SK-N-SH (cell line): Measurements from ENCODE around the gene PSMB1. TPM values are rescaled to one million over a fixed set of nuclear protein-coding genes. Genes with fewer than 3 reads are reported as not detected.

Experiments
- CTCF ChIA-PET: fragments of 300-600, 350-600 bp; formaldehyde crosslinking; extraction: SDS; loops from one replicate; lab custom pipeline; 2021; lab: Yijun Ruan, JAX
- POLR2A ChIA-PET: fragments of 350-600 bp; sonication (Branson Sonifier 250); formaldehyde crosslinking; extraction: SDS; loops from one replicate; lab custom pipeline; 2020; ENCODE audit warnings: antibody characterized with exemption, inconsistent platforms; lab: Yijun Ruan, JAX
- DNase-seq: peaks from one replicate; pipeline ENCODE4 v3.0.0; 2012
- H2AFZ ChIP-seq: fragments of 200-600 bp; sonication (generic); 2 replicates; pipeline ENCODE4 v1.8.1; 2016; ENCODE audit warnings: antibody characterized with exemption, mild to moderate bottlenecking, low read depth
- H3F3A ChIP-seq: fragments of 200-600 bp; sonication (generic); replicated peaks from 2 replicates; pipeline ENCODE3; 2016; ENCODE audit warnings: antibody characterized with exemption, mild to moderate bottlenecking; ENCODE audit not compliant: insufficient read depth
- H3K27ac ChIP-seq, 2 experiments: fragments of 200-500 bp in 1 of 2; fragments of 200-600 bp in 1 of 2; sonication (Bioruptor generic) in 1 of 2; sonication (generic), shearing (Covaris generic) in 1 of 2; 2 replicates each; pipeline versions ENCODE4 v1.5.1 to v1.6.1; 2014 to 2016; ENCODE audit warnings: low read depth in 2 of 2, inconsistent platforms in 1 of 2, low read length in 1 of 2, mild to moderate bottlenecking in 1 of 2, mixed read lengths in 1 of 2
- H3K27me3 ChIP-seq: fragments of 200-600 bp; sonication (generic), shearing (Covaris generic); 2 replicates; pipeline ENCODE4 v1.6.1; 2016; ENCODE audit warnings: mixed run types; ENCODE audit not compliant: insufficient read depth
- H3K36me3 ChIP-seq, 2 experiments: fragments of 200-500 bp in 1 of 2; fragments of 200-600 bp in 1 of 2; sonication (Bioruptor generic) in 1 of 2; sonication (generic) in 1 of 2; replicated peaks in 1 of 2; 2 replicates each; pipeline versions ENCODE3 to v1.5.1; 2014 to 2016; ENCODE audit warnings: low read length in 1 of 2, mild to moderate bottlenecking in 1 of 2; ENCODE audit not compliant: insufficient read depth in 2 of 2, control insufficient read depth in 1 of 2
- H3K4me1 ChIP-seq, 2 experiments: fragments of 200-500 bp in 1 of 2; fragments of 200-600 bp in 1 of 2; sonication (Bioruptor generic) in 1 of 2; sonication (generic), shearing (Covaris generic) in 1 of 2; 2 replicates each; pipeline versions ENCODE4 v1.5.1 to v1.6.1; 2014 to 2016; ENCODE audit warnings: low read depth in 1 of 2, low read length in 1 of 2, mixed run types in 1 of 2; ENCODE audit not compliant: insufficient read depth in 2 of 2, control insufficient read depth in 1 of 2
- H3K4me2 ChIP-seq: fragments of 200-600 bp; sonication (generic), shearing (Covaris generic); 2 replicates; pipeline ENCODE4 v1.6.1; 2017; ENCODE audit warnings: mixed run types
- H3K4me3 ChIP-seq, 2 experiments: fragments of 200-500 bp in 1 of 2; fragments of 200-600 bp in 1 of 2; sonication (Bioruptor generic) in 1 of 2; sonication (generic), shearing (Covaris generic) in 1 of 2; 2 replicates each; pipeline versions ENCODE4 v1.5.1 to v1.8.1; 2014 to 2016; ENCODE audit warnings: low read depth in 2 of 2, inconsistent platforms in 1 of 2, low read length in 1 of 2, mild to moderate bottlenecking in 1 of 2, mixed read lengths in 1 of 2, moderate library complexity in 1 of 2
- H3K79me2 ChIP-seq: fragments of 200-600 bp; sonication (generic); 2 replicates; pipeline ENCODE4 v1.8.1; 2017; ENCODE audit warnings: mild to moderate bottlenecking; ENCODE audit not compliant: insufficient read depth
- H3K9ac ChIP-seq: fragments of 200-600 bp; sonication (generic); 2 replicates; pipeline ENCODE4 v1.6.1; 2017; ENCODE audit warnings: mixed run types
- H3K9me2 ChIP-seq: fragments of 200-600 bp; sonication (generic); 2 replicates; pipeline ENCODE4 v1.6.1; 2017; ENCODE audit warnings: mixed run types
- H3K9me3 ChIP-seq: fragments of 200-600 bp; sonication (generic); 2 replicates; pipeline ENCODE4 v1.6.1; 2017; ENCODE audit warnings: mixed run types, mild to moderate bottlenecking, moderate library complexity
- H4K20me1 ChIP-seq: fragments of 200-600 bp; sonication (generic); 2 replicates; pipeline ENCODE4 v1.6.1; 2017; ENCODE audit warnings: mild to moderate bottlenecking, mixed run types; ENCODE audit not compliant: insufficient read depth
- CHD2 ChIP-seq: fragments of 150-350 bp; IDR thresholded peaks from 2 replicates; pipeline ENCODE4 v1.6.1; 2018; ENCODE audit warnings: low read length; ENCODE audit not compliant: partially characterized antibody
- ELF1 ChIP-seq: IDR thresholded peaks from 2 replicates; pipeline ENCODE4 v1.4.0; 2012
- EP300 ChIP-seq, 2 experiments: IDR thresholded peaks; 2 replicates each; pipeline versions ENCODE4 v1.4.0 to v1.6.1; 2012; ENCODE audit warnings: borderline replicate concordance in 1 of 2, low read depth in 1 of 2, low read length in 1 of 2
- FOXJ3 ChIP-seq: sonication (generic); formaldehyde crosslinking; IDR thresholded peaks from 2 replicates; pipeline ENCODE4 v1.5.1; 2020; ENCODE audit warnings: mild to moderate bottlenecking, missing genetic modification reagents
- FOXM1 ChIP-seq: IDR thresholded peaks from 2 replicates; pipeline ENCODE4 v1.4.0; 2012; ENCODE audit warnings: low read depth, mild to moderate bottlenecking
- GATA2 ChIP-seq: sonication (generic); formaldehyde crosslinking; IDR thresholded peaks from 2 replicates; pipeline ENCODE4 v1.5.0; 2020; ENCODE audit warnings: mild to moderate bottlenecking, missing genetic modification reagents
- JUND ChIP-seq: IDR thresholded peaks from 2 replicates; pipeline ENCODE4 v1.4.0; 2012
- MEF2A ChIP-seq: IDR thresholded peaks from 2 replicates; pipeline ENCODE4 v1.4.0; 2012; ENCODE audit warnings: low read depth, borderline replicate concordance
- MXI1 ChIP-seq: IDR thresholded peaks from 2 replicates; pipeline ENCODE4 v1.6.1; 2012; ENCODE audit warnings: mild to moderate bottlenecking, low read depth, low read length, improper control_type of control experiment
- NFIC ChIP-seq: IDR thresholded peaks from 2 replicates; pipeline ENCODE4 v1.4.0; 2012; ENCODE audit warnings: borderline replicate concordance
- NRF1 ChIP-seq: IDR thresholded peaks from 2 replicates; pipeline ENCODE4 v1.6.1; 2012; ENCODE audit warnings: low read depth, mild to moderate bottlenecking, low read length
- POLR2AphosphoS5 ChIP-seq: IDR thresholded peaks from 2 replicates; pipeline ENCODE4 v1.6.1; 2012; ENCODE audit warnings: low read depth, low read length
- RAD21 ChIP-seq: IDR thresholded peaks from 2 replicates; pipeline ENCODE4 v1.6.1; 2012; ENCODE audit warnings: mild to moderate bottlenecking, low read length
- RXRA ChIP-seq: IDR thresholded peaks from 2 replicates; pipeline ENCODE4 v1.4.0; 2012; ENCODE audit warnings: low read depth, mild to moderate bottlenecking, borderline replicate concordance
- TAF1 ChIP-seq: IDR thresholded peaks from 2 replicates; pipeline ENCODE4 v1.6.1; 2012; ENCODE audit warnings: low read depth, mild to moderate bottlenecking, low read length, moderate library complexity, borderline replicate concordance
- TCF12 ChIP-seq: IDR thresholded peaks from 2 replicates; pipeline ENCODE4 v1.4.0; 2012
- TEAD4 ChIP-seq: IDR thresholded peaks from 2 replicates; pipeline ENCODE4 v1.4.0; 2012; ENCODE audit warnings: mild to moderate bottlenecking, borderline replicate concordance; ENCODE audit not compliant: insufficient read depth
- YY1 ChIP-seq: IDR thresholded peaks from 2 replicates; pipeline ENCODE4 v1.4.0; 2012; ENCODE audit warnings: low read depth, mild to moderate bottlenecking
- WGBS: methylation state at CpG from one replicate; pipeline ENCODE4 v1.1.6; 2017; ENCODE audit warnings: low lambda C conversion rate; 5-methylcytosine and 5-hydroxymethylcytosine counted together
- polyA plus RNA-seq, 3 experiments: library from polyadenylated mRNA; depleted of rRNA; stranded (reverse); fragments of >200 nt; gene quantifications; 2 replicates each; pipeline ENCODE4 v1.2.3, GENCODE V29; 2012
- TF ChIP-seq, protein P1 (sequence below): IDR thresholded peaks from 2 replicates; pipeline ENCODE4 v1.6.1; 2012; ENCODE audit warnings: mild to moderate bottlenecking, low read depth, low read length, moderate library complexity
- TF ChIP-seq, protein P2 (sequence below): fragments of 200-600 bp; sonication (generic); IDR thresholded peaks from 2 replicates; pipeline ENCODE4 v1.6.1; 2017; ENCODE audit warnings: antibody characterized with exemption, mild to moderate bottlenecking, moderate library complexity
- TF ChIP-seq, protein P3 (sequence below): IDR thresholded peaks from 2 replicates; pipeline ENCODE4 v1.4.0; 2012; ENCODE audit warnings: low read depth
- TF ChIP-seq, protein P4 (sequence below): IDR thresholded peaks from 2 replicates; pipeline ENCODE4; 2012
- TF ChIP-seq, protein P5 (sequence below): fragments of 150-350 bp; IDR thresholded peaks from 2 replicates; pipeline ENCODE4 v1.6.1; 2016; ENCODE audit warnings: mild to moderate bottlenecking, low read depth, low read length
- TF ChIP-seq, protein P6 (sequence below): fragments of 150-350 bp; IDR thresholded peaks from 2 replicates; pipeline ENCODE4 v1.6.1; 2017; ENCODE audit warnings: antibody characterized with exemption, low read length, low read depth, borderline replicate concordance

PSMB1 gene
- polyA plus RNA-seq, 1 of the 3 experiments (the other 2 are of a cell fraction), result 588 TPM

DNA sequence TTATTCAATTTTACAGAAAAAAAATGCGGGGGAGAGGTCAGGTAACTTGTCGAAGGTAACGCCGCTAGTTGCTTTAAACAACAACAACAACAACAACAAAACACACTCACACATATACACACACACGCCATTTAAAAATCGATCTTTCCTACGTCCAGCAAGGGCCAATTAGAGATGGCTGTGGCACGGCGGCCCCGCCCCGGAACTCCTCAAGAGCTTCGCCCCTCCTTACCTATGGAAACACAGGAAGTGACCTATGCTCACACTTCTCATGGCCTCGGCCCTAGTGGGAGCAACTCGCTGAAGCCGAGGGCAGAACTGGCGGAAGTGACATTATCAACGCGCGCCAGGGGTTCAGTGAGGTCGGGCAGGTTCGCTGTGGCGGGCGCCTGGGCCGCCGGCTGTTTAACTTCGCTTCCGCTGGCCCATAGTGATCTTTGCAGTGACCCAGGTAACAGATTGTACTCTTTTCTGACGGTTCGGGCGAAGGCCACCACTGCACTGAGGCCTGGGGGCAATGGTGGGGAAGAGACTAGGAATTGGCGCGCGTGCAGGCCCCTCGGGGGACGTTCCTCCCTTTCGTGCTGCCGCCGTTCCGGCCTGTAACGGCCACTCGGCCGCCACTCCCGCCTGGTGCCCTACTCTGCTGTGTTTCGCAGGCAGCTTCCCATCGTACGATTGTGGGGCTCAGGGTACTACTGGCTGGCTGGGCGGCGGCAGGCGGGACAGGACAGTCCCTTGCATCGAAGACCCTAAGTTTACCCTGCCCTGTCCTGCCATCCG is 1.1 kb upstream of the PSMB1 start, which contains the start of gene TBP:
Gene TBP, plus strand, starts transcription at position 357 of the 783 bp plus-strand sequence. CDS start 2,661 bp downstream, outside the sequence.
- POLR2A ChIA-PET, result interaction anchor here (0.6 to 1.3 kb wide), 5 partner anchors 8 to 804 kb away, joined by 3 to 10 read pairs (median 4); partner anchors contain the start of genes ERMARD and PDCD2
- H2AFZ ChIP-seq, result peak within 1 kb of the TSS; percentile 89
- no peaks in the 10 kb centered on the region for H3K9me3 ChIP-seq
- peak within 1 kb of the TSS; percentile 91 for H3K4me2 ChIP-seq
- H3K9ac ChIP-seq, result peak within 1 kb of the TSS; percentile 90
- H3K79me2 ChIP-seq, result peaks cover 90% of the 10 kb centered on the region
- no peaks in the 10 kb centered on the region for H3K9me2 ChIP-seq
- CTCF ChIA-PET, result interaction anchor here (1.2 to 1.5 kb wide), 2 partner anchors 723 to 763 kb away, joined by 4 to 5 read pairs; no protein-coding TSS in a partner anchor
- H4K20me1 ChIP-seq, result peaks cover 35% of the 10 kb centered on the region
- H3K4me1 ChIP-seq, result peaks cover 19 to 23% of the 10 kb centered on the region in 2 experiments; a peak in 3 of 4 replicates
- peak within 1 kb of the TSS; percentile 77 to 92 for H3K27ac ChIP-seq
- DNase-seq, result peak; percentile 91
- H3K27me3 ChIP-seq, result no peaks in the 10 kb centered on the region
- peaks cover 22 to 33% of the 10 kb centered on the region in 2 experiments for H3K36me3 ChIP-seq
- under 1% methylated on average over 19 of the region's 51 CpGs for whole genome bisulfite sequencing
- H3K4me3 ChIP-seq, result peak within 1 kb of the TSS; percentile 89 to 100
- H3F3A ChIP-seq, result peaks cover 5% of the 10 kb centered on the region
- no peak for TF ChIP-seq JUND
- TF ChIP-seq FOXM1, result no peak
- TF ChIP-seq CHD2, result peak; percentile 95
- TF ChIP-seq, protein P1, sequence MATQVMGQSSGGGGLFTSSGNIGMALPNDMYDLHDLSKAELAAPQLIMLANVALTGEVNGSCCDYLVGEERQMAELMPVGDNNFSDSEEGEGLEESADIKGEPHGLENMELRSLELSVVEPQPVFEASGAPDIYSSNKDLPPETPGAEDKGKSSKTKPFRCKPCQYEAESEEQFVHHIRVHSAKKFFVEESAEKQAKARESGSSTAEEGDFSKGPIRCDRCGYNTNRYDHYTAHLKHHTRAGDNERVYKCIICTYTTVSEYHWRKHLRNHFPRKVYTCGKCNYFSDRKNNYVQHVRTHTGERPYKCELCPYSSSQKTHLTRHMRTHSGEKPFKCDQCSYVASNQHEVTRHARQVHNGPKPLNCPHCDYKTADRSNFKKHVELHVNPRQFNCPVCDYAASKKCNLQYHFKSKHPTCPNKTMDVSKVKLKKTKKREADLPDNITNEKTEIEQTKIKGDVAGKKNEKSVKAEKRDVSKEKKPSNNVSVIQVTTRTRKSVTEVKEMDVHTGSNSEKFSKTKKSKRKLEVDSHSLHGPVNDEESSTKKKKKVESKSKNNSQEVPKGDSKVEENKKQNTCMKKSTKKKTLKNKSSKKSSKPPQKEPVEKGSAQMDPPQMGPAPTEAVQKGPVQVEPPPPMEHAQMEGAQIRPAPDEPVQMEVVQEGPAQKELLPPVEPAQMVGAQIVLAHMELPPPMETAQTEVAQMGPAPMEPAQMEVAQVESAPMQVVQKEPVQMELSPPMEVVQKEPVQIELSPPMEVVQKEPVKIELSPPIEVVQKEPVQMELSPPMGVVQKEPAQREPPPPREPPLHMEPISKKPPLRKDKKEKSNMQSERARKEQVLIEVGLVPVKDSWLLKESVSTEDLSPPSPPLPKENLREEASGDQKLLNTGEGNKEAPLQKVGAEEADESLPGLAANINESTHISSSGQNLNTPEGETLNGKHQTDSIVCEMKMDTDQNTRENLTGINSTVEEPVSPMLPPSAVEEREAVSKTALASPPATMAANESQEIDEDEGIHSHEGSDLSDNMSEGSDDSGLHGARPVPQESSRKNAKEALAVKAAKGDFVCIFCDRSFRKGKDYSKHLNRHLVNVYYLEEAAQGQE, result no peak
- TF ChIP-seq, protein P2, sequence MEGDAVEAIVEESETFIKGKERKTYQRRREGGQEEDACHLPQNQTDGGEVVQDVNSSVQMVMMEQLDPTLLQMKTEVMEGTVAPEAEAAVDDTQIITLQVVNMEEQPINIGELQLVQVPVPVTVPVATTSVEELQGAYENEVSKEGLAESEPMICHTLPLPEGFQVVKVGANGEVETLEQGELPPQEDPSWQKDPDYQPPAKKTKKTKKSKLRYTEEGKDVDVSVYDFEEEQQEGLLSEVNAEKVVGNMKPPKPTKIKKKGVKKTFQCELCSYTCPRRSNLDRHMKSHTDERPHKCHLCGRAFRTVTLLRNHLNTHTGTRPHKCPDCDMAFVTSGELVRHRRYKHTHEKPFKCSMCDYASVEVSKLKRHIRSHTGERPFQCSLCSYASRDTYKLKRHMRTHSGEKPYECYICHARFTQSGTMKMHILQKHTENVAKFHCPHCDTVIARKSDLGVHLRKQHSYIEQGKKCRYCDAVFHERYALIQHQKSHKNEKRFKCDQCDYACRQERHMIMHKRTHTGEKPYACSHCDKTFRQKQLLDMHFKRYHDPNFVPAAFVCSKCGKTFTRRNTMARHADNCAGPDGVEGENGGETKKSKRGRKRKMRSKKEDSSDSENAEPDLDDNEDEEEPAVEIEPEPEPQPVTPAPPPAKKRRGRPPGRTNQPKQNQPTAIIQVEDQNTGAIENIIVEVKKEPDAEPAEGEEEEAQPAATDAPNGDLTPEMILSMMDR, result no peak
- TF ChIP-seq, protein P3, sequence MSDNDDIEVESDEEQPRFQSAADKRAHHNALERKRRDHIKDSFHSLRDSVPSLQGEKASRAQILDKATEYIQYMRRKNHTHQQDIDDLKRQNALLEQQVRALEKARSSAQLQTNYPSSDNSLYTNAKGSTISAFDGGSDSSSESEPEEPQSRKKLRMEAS, result peak; percentile 94
- TF ChIP-seq TAF1, result peak; percentile 73
- peak; percentile 67; the same call in 1 of the 2 replicates for TF ChIP-seq FOXJ3 (CRISPR knock-in tag)
- TF ChIP-seq, protein P4, sequence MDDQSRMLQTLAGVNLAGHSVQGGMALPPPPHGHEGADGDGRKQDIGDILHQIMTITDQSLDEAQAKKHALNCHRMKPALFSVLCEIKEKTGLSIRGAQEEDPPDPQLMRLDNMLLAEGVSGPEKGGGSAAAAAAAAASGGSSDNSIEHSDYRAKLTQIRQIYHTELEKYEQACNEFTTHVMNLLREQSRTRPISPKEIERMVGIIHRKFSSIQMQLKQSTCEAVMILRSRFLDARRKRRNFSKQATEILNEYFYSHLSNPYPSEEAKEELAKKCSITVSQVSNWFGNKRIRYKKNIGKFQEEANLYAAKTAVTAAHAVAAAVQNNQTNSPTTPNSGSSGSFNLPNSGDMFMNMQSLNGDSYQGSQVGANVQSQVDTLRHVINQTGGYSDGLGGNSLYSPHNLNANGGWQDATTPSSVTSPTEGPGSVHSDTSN, result no peak; the same call in 1 of the 2 replicates
- TF ChIP-seq MEF2A, result no peak
- TF ChIP-seq GATA2, result no peak
- peak; percentile 52; the same call in 1 of the 2 replicates for TF ChIP-seq RXRA
- TF ChIP-seq POLR2AphosphoS5, result peak; percentile 76
- TF ChIP-seq NFIC, result no peak; the same call in 1 of the 2 replicates
- TF ChIP-seq RAD21, result no peak
- peak; percentile 40; the same call in 1 of the 2 replicates for TF ChIP-seq TCF12
- TF ChIP-seq MXI1, result peak; percentile 66
- TF ChIP-seq NRF1, result no peak
- TF ChIP-seq, protein P5, sequence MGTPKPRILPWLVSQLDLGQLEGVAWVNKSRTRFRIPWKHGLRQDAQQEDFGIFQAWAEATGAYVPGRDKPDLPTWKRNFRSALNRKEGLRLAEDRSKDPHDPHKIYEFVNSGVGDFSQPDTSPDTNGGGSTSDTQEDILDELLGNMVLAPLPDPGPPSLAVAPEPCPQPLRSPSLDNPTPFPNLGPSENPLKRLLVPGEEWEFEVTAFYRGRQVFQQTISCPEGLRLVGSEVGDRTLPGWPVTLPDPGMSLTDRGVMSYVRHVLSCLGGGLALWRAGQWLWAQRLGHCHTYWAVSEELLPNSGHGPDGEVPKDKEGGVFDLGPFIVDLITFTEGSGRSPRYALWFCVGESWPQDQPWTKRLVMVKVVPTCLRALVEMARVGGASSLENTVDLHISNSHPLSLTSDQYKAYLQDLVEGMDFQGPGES, result no peak
- TF ChIP-seq, protein P6, sequence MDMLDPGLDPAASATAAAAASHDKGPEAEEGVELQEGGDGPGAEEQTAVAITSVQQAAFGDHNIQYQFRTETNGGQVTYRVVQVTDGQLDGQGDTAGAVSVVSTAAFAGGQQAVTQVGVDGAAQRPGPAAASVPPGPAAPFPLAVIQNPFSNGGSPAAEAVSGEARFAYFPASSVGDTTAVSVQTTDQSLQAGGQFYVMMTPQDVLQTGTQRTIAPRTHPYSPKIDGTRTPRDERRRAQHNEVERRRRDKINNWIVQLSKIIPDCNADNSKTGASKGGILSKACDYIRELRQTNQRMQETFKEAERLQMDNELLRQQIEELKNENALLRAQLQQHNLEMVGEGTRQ, result no peak
- TF ChIP-seq ELF1, result peak; percentile 99
- TF ChIP-seq YY1, result peak; percentile 85
- no peak for TF ChIP-seq EP300 (IDR thresholded peaks at IDR 0.05; ENCODE audit: borderline replicate concordance in 1 of 2, low read depth in 1 of 2, low read length in 1 of 2)
- no peak for TF ChIP-seq TEAD4
